Neural progenitor cell (in vitro differentiated cells): Measurements from ENCODE around the gene NTRK3. TPM values are rescaled to one million over a fixed set of nuclear protein-coding genes. Genes with fewer than 3 reads are reported as not detected.

ENCODE experiments used
- DNase-seq: peaks from one replicate; pipeline ENCODE4 v3.0.0-alpha.2; 2016; ENCODE audit warnings: low spot score
- H2AFZ ChIP-seq: fragments of 200-600 bp; sonication (generic); replicated peaks from 2 replicates; pipeline ENCODE4 v1.6.1; 2016; ENCODE audit warnings: antibody characterized with exemption
- H3F3A ChIP-seq: fragments of 200-600 bp; sonication (generic); 2 replicates; pipeline ENCODE4 v1.6.1; 2016; ENCODE audit warnings: antibody characterized with exemption, low read depth
- H3K27ac ChIP-seq: fragments of 200-600 bp; sonication (generic); 2 replicates; pipeline ENCODE4 v1.5.1; 2016; ENCODE audit warnings: mild to moderate bottlenecking
- H3K27me3 ChIP-seq: fragments of 200-600 bp; sonication (generic); 2 replicates; pipeline ENCODE4 v1.6.1; 2016; ENCODE audit warnings: mild to moderate bottlenecking, moderate library complexity
- H3K36me3 ChIP-seq: fragments of 200-600 bp; sonication (generic); 2 replicates; pipeline ENCODE4 v1.5.1; 2016
- H3K4me1 ChIP-seq: fragments of 200-600 bp; sonication (generic); 2 replicates; pipeline ENCODE4 v1.6.1; 2016; ENCODE audit warnings: mixed run types
- H3K4me2 ChIP-seq: fragments of 200-600 bp; sonication (generic); 2 replicates; pipeline ENCODE4 v1.6.1; 2016
- H3K4me3 ChIP-seq: fragments of 200-600 bp; sonication (generic); 2 replicates; pipeline ENCODE4 v1.5.1; 2016
- H3K79me2 ChIP-seq: fragments of 200-600 bp; sonication (generic); 2 replicates; pipeline ENCODE4 v1.6.1; 2016; ENCODE audit warnings: low read depth
- H3K9ac ChIP-seq: fragments of 200-600 bp; sonication (generic); 2 replicates; pipeline ENCODE4 v1.6.1; 2016
- H3K9me3 ChIP-seq: fragments of 200-600 bp; sonication (generic); 2 replicates; pipeline ENCODE4 v1.5.1; 2016; ENCODE audit warnings: low read depth
- H4K20me1 ChIP-seq: fragments of 200-600 bp; sonication (generic); 2 replicates; pipeline ENCODE4 v1.6.1; 2016; ENCODE audit warnings: low read depth
- H3K27ac Mint-ChIP-seq: 3 replicates; pipeline ENCODE4 v1.8.0; 2021; ENCODE audit warnings: mixed read lengths
- H3K27me3 Mint-ChIP-seq: 2 replicates; pipeline ENCODE4 v1.8.0; 2022; ENCODE audit warnings: low read depth, mild to moderate bottlenecking, inconsistent platforms, moderate library complexity, mixed read lengths; ENCODE audit not compliant: insufficient read depth
- H3K36me3 Mint-ChIP-seq: 3 replicates; pipeline ENCODE4 v1.8.0; 2021; ENCODE audit warnings: mixed read lengths
- H3K4me1 Mint-ChIP-seq: 3 replicates; pipeline ENCODE4 v1.8.0; 2021; ENCODE audit warnings: mixed read lengths
- H3K4me3 Mint-ChIP-seq: 3 replicates; pipeline ENCODE4 v1.8.0; 2021; ENCODE audit warnings: mild to moderate bottlenecking, moderate library complexity, mixed read lengths
- H3K9me3 Mint-ChIP-seq: 3 replicates; pipeline ENCODE4 v1.8.0; 2020; ENCODE audit warnings: mixed read lengths
- EZH2 ChIP-seq: fragments of 200-600 bp; sonication (generic); IDR thresholded peaks from 2 replicates; pipeline ENCODE4 v1.6.1; 2017; ENCODE audit warnings: antibody characterized with exemption, mild to moderate bottlenecking, moderate library complexity
- EZH2phosphoT487 ChIP-seq: fragments of 200-600 bp; sonication (generic); IDR thresholded peaks from 2 replicates; pipeline ENCODE4 v1.6.1; 2017; ENCODE audit warnings: antibody characterized with exemption
- total RNA-seq: library from RNA; depleted of rRNA; stranded (reverse); fragments of >200 nt; gene quantifications from 2 replicates; pipeline ENCODE4 v1.2.3, GENCODE V29; 2015; ENCODE audit warnings: low replicate concordance
- TF ChIP-seq, protein P1 (sequence below): fragments of 200-600 bp; sonication (generic); IDR thresholded peaks from 2 replicates; pipeline ENCODE4 v1.5.1; 2017; ENCODE audit warnings: antibody characterized with exemption, mild to moderate bottlenecking

The NTRK3 gene
- total RNA-seq, 1 donor from 2014 or later = 2.0 TPM

DNA sequence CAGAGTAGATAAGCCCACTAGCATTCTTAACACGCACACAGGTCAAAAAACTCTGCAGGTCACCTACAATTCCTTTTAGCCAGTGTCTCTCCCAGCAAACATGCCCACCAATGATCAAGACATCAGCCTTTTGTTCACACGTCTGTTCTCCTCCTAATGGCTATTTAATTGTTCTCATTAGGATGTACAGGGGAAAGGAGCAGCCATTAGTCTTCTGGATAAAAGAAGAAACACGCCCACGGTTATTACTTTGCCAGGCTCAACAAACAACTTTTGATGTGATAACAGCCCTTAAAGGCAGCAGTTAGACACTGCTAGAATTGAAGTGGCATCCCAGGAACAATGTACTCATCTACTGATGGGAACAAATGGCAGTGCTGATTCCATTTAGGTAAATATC is 108.8 kb downstream of the NTRK3 start:
- Histone ChIP-seq H3K9ac (no peak overlapping the region), H3K9me3 (no peaks in the 10 kb centered on the region), H3K27me3 (no peaks in the 10 kb centered on the region), H2AFZ (no peak overlapping the region), H4K20me1 (no peaks in the 10 kb centered on the region), H3K79me2 (no peaks in the 10 kb centered on the region), H3K4me1 (peaks cover 3% of the 10 kb centered on the region), H3K36me3 (no peaks in the 10 kb centered on the region), H3K4me2 (no peak overlapping the region), H3K27ac (no peak overlapping the region), H3F3A (no peaks in the 10 kb centered on the region), H3K4me3 (no peak overlapping the region)
- H3K4me1 Mint-ChIP-seq = peaks cover 3% of the 10 kb centered on the region
- peaks cover 6% of the 10 kb centered on the region for H3K27me3 Mint-ChIP-seq
- H3K4me3 Mint-ChIP-seq = no peak overlapping the region
- H3K9me3 Mint-ChIP-seq = no peaks in the 10 kb centered on the region
- DNase-seq = no peak
- H3K36me3 Mint-ChIP-seq = no peaks in the 10 kb centered on the region
- TF ChIP-seq EZH2 = no peak
- TF ChIP-seq, protein P1, sequence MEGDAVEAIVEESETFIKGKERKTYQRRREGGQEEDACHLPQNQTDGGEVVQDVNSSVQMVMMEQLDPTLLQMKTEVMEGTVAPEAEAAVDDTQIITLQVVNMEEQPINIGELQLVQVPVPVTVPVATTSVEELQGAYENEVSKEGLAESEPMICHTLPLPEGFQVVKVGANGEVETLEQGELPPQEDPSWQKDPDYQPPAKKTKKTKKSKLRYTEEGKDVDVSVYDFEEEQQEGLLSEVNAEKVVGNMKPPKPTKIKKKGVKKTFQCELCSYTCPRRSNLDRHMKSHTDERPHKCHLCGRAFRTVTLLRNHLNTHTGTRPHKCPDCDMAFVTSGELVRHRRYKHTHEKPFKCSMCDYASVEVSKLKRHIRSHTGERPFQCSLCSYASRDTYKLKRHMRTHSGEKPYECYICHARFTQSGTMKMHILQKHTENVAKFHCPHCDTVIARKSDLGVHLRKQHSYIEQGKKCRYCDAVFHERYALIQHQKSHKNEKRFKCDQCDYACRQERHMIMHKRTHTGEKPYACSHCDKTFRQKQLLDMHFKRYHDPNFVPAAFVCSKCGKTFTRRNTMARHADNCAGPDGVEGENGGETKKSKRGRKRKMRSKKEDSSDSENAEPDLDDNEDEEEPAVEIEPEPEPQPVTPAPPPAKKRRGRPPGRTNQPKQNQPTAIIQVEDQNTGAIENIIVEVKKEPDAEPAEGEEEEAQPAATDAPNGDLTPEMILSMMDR = no peak
- no peak for TF ChIP-seq EZH2phosphoT487
- no peak overlapping the region for H3K27ac Mint-ChIP-seq

DNA sequence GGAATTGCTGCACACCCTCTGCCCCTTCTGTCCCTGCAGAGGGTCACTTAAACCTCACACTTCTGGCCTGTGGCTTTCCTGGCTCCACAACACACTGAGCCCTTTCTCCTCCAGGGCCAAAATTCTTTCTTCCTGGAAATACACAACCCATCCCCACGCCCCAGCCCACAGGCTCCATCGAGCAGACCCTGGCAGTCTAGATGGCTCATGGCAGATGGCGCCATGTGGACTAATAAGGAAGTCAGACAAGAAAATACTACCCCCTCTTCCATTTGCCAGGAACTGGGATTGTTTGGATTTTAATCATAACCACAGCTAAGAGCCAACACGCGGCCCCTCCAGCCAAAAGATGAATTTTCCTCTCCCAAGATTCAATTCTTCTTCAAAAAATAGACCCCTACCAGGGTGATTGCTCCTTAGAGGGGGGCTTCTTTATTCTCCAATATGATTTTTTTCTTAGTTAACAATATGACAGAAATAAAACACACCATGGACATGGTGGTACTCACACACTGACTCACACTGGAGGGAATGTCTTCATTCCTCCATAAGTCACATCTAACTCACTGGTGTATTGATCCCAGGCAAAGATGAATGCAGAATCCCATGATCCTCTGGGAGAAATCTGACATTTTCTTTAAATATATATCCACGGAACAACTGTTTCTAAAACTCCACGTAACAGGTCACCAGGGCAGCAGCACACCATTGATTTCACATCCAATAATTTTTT is 111.5 kb downstream of the NTRK3 start:
- H3K79me2 ChIP-seq = no peaks in the 10 kb centered on the region
- H3K27ac Mint-ChIP-seq = no peak overlapping the region

DNA sequence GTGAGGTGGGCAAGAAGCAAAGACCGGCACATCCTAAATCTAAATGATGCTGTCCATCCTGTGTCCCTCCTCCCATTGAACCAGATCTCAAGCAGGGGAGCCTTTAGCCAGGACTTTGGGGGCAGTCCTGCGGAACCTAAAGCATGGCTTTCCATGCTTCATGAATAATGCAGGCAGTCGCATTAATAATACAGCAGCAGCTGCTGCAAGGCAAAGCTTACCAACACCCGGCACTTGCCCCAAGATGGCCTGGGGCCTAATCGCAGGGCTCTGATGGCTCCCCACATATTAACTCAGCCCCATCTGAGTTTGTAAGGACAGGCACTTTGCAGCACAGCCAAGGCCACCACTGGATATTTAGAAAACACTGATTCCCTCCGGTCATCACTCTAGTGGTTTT is 114.4 kb downstream of the NTRK3 start:
- Histone ChIP-seq H3K27me3 (no peaks in the 10 kb centered on the region), H3K9ac (no peak overlapping the region), H3K4me3 (no peak overlapping the region), H3F3A (no peaks in the 10 kb centered on the region), H3K36me3 (no peaks in the 10 kb centered on the region), H3K4me1 (no peaks in the 10 kb centered on the region), H3K27ac (no peak overlapping the region), H3K79me2 (no peaks in the 10 kb centered on the region), H3K9me3 (no peaks in the 10 kb centered on the region), H2AFZ (no peak overlapping the region), H3K4me2 (no peak overlapping the region), H4K20me1 (no peaks in the 10 kb centered on the region)
- peaks cover 14% of the 10 kb centered on the region for H3K4me1 Mint-ChIP-seq
- no peaks in the 10 kb centered on the region for H3K36me3 Mint-ChIP-seq
- H3K27ac Mint-ChIP-seq = no peak overlapping the region
- peaks cover 2% of the 10 kb centered on the region for H3K9me3 Mint-ChIP-seq
- no peak for TF ChIP-seq EZH2phosphoT487
- TF ChIP-seq, protein P1 = no peak
- no peak for TF ChIP-seq EZH2
- H3K27me3 Mint-ChIP-seq = peaks cover 4% of the 10 kb centered on the region
- no peak overlapping the region for H3K4me3 Mint-ChIP-seq
- no peak for DNase-seq

More for the DNA sequence above, 111.5 kb downstream of the NTRK3 start:
- peaks cover 11% of the 10 kb centered on the region for H3K27me3 Mint-ChIP-seq
- H2AFZ ChIP-seq = no peak overlapping the region
- H3K4me1 ChIP-seq = no peaks in the 10 kb centered on the region
- no peaks in the 10 kb centered on the region for H3F3A ChIP-seq
- TF ChIP-seq EZH2phosphoT487 = no peak
- TF ChIP-seq, protein P1 = no peak
- TF ChIP-seq EZH2 = no peak
- H3K4me1 Mint-ChIP-seq = peaks cover 11% of the 10 kb centered on the region
- no peak overlapping the region for H3K9ac ChIP-seq
- no peak overlapping the region for H3K27ac ChIP-seq
- H3K4me3 Mint-ChIP-seq = no peak overlapping the region
- H3K36me3 ChIP-seq = no peaks in the 10 kb centered on the region
- no peaks in the 10 kb centered on the region for H4K20me1 ChIP-seq
- no peaks in the 10 kb centered on the region for H3K9me3 ChIP-seq
- no peak for DNase-seq
- H3K4me2 ChIP-seq = no peak overlapping the region
- H3K4me3 ChIP-seq = no peak overlapping the region
- no peaks in the 10 kb centered on the region for H3K27me3 ChIP-seq
- no peaks in the 10 kb centered on the region for H3K36me3 Mint-ChIP-seq
- peaks cover 2% of the 10 kb centered on the region for H3K9me3 Mint-ChIP-seq
